B cell (primary cell): ENCODE results near the gene CRTC3. TPM values are rescaled to one million over a fixed set of nuclear protein-coding genes. Genes with fewer than 3 reads are reported as not detected.

ENCODE experiments used
- ATAC-seq: fragments of 200-7000 bp; cut with Tn5 transposase; one replicate; pipeline ENCODE4 v1.10.0; 2021; ENCODE audit warnings: low read depth, mild to moderate bottlenecking, moderate number of reproducible peaks, moderate library complexity
- CTCF ChIA-PET: fragments of 350-600 bp; sonication (Branson Sonifier 250); formaldehyde crosslinking; loops from one replicate; lab custom pipeline; 2021; ENCODE audit warnings: antibody characterized with exemption, inconsistent platforms; lab: Charles Lee
- POLR2A ChIA-PET: fragments of 350-600 bp; sonication (Branson Sonifier 250); formaldehyde crosslinking; loops from one replicate; lab custom pipeline; 2021; ENCODE audit warnings: antibody characterized with exemption; lab: Charles Lee
- DNase-seq: peaks from one replicate; pipeline ENCODE4 v3.0.0; 2013
- H2AFZ ChIP-seq: 2 replicates; pipeline ENCODE4 v1.6.1; 2012; ENCODE audit warnings: mild to moderate bottlenecking, low read depth, low read length; ENCODE audit not compliant: insufficient read depth, poor library complexity, severe bottlenecking
- H3K27ac ChIP-seq, 2 donors: 1 replicate in 1 of 2; 2 replicates in 1 of 2; pipeline ENCODE4 v1.5.1; 2012 to 2013; ENCODE audit warnings: low read length in 2 of 2, mild to moderate bottlenecking in 2 of 2, moderate library complexity in 1 of 2
- H3K27me3 ChIP-seq, 4 experiments: fragments of 200-600 bp in 1 of 4; sonication (generic) in 1 of 4; replicated peaks in 1 of 4; 1 replicate in 2 of 4; 2 replicates in 2 of 4; pipeline versions ENCODE4 v1.6.1 to v1.7.0; 2013 to 2016; ENCODE audit warnings: low read length in 3 of 4, mild to moderate bottlenecking in 2 of 4, mixed read lengths in 1 of 4, moderate library complexity in 1 of 4; ENCODE audit not compliant: insufficient read depth in 4 of 4, control insufficient read depth in 3 of 4; ENCODE audit errors: control extremely low read depth in 1 of 4
- H3K36me3 ChIP-seq, 2 experiments: replicated peaks in 1 of 2; 1 replicate in 1 of 2; 2 replicates in 1 of 2; pipeline versions ENCODE4 v1.6.1 to v1.7.1; 2013; ENCODE audit warnings: low read length in 1 of 2; ENCODE audit not compliant: insufficient read depth in 2 of 2, control insufficient read depth in 1 of 2; ENCODE audit errors: control extremely low read depth in 1 of 2, extremely low read depth in 1 of 2
- H3K4me1 ChIP-seq, 2 donors: fragments of 200-600 bp in 1 of 2; sonication (generic) in 1 of 2; 1 replicate in 1 of 2; 2 replicates in 1 of 2; pipeline versions ENCODE4 v1.5.1 to v1.6.1; 2013 to 2017; ENCODE audit warnings: low read length in 2 of 2; ENCODE audit not compliant: control insufficient read depth in 2 of 2, insufficient read depth in 2 of 2
- H3K4me2 ChIP-seq: replicated peaks from 2 replicates; pipeline ENCODE3; 2012; ENCODE audit warnings: mild to moderate bottlenecking, low read depth, low read length; ENCODE audit not compliant: poor library complexity, severe bottlenecking
- H3K4me3 ChIP-seq, 5 experiments: fragments of 200-600 bp in 1 of 5; sonication (generic) in 1 of 5; 1 replicate in 3 of 5; 2 replicates in 2 of 5; pipeline versions ENCODE4 v1.5.1 to v1.7.0; 2011 to 2016; ENCODE audit warnings: low read length in 4 of 5, mild to moderate bottlenecking in 4 of 5, low read depth in 2 of 5, control low read depth in 1 of 5, moderate library complexity in 1 of 5; ENCODE audit not compliant: insufficient read depth in 1 of 5; ENCODE audit errors: control extremely low read depth in 1 of 5, extremely low read depth in 1 of 5
- H3K79me2 ChIP-seq: fragments of 200-600 bp; sonication (generic); one replicate; pipeline ENCODE4 v1.6.0; 2016; ENCODE audit warnings: low read length; ENCODE audit not compliant: control insufficient read depth, insufficient read depth
- H3K9ac ChIP-seq: fragments of 200-600 bp; sonication (generic); 2 replicates; pipeline ENCODE4 v1.6.1; 2017; ENCODE audit warnings: mild to moderate bottlenecking, low read length, moderate library complexity
- H3K9me3 ChIP-seq, 3 donors: one replicate each; pipeline versions ENCODE4 v1.6.1 to v1.7.1; 2013; ENCODE audit warnings: low read length in 2 of 3; ENCODE audit not compliant: control insufficient read depth in 2 of 3, insufficient read depth in 1 of 3; ENCODE audit errors: control extremely low read depth in 1 of 3
- H4K20me1 ChIP-seq: 2 replicates; pipeline ENCODE4 v1.6.0; 2012; ENCODE audit warnings: mild to moderate bottlenecking, low read length; ENCODE audit not compliant: insufficient read depth, control insufficient read depth, poor library complexity, severe bottlenecking
- H3K27ac Mint-ChIP-seq: one replicate; pipeline ENCODE4 v1.8.0; 2021; ENCODE audit warnings: mixed read lengths
- H3K27me3 Mint-ChIP-seq: one replicate; pipeline ENCODE4 v1.8.0; 2021; ENCODE audit warnings: mixed read lengths
- H3K4me1 Mint-ChIP-seq: one replicate; pipeline ENCODE4 v1.8.0; 2021; ENCODE audit warnings: mixed read lengths
- H3K4me3 Mint-ChIP-seq: one replicate; pipeline ENCODE4 v1.8.0; 2021; ENCODE audit warnings: mixed read lengths
- H3K9me3 Mint-ChIP-seq: one replicate; pipeline ENCODE4 v1.8.0; 2022; ENCODE audit warnings: mixed read lengths; ENCODE audit not compliant: insufficient read depth
- CTCF ChIP-seq: fragments of 200-600 bp; IDR thresholded peaks from one replicate; pipeline ENCODE4 v1.8.0; 2022; ENCODE audit warnings: antibody characterized with exemption, mild to moderate bottlenecking
- EZH2 ChIP-seq: IDR thresholded peaks from 2 replicates; pipeline ENCODE4 v1.6.1; 2012; ENCODE audit warnings: borderline replicate concordance, low read depth, mild to moderate bottlenecking, moderate library complexity, low read length; ENCODE audit not compliant: insufficient read depth, poor library complexity, severe bottlenecking
- WGBS: methylation state at CpG from one replicate; pipeline ENCODE4 v1.1.5; 2013; ENCODE audit warnings: missing lambda C conversion rate; ENCODE audit not compliant: insufficient coverage; 5-methylcytosine and 5-hydroxymethylcytosine counted together
- intact Hi-C: fragments of 100-400 bp; cut with micrococcal nuclease; formaldehyde crosslinking; loops from one replicate; pipeline ENCODE4 v1.10.0; 2022
- polyA plus RNA-seq: library from polyadenylated mRNA; depleted of rRNA; stranded (reverse); fragments of >200 nt; gene quantifications from 2 replicates; pipeline ENCODE4 v1.2.3, GENCODE V29; 2012
- total RNA-seq, 2 donors: library from RNA; stranded (reverse); fragments of 120-200 nt in 1 of 2; gene quantifications; 1 replicate in 1 of 2; 2 replicates in 1 of 2; pipeline versions ENCODE4 v1.2.3 to v1.2.4, GENCODE V29; 2013 to 2022

CRTC3 gene
- total and polyA plus RNA-seq, 2 donors (not counting 1 experiment from before 2014, with no cell fraction given) = 34.7 to 95.8 TPM

GRCh38 chr15:90685591-90686434 lies 156.1 kb downstream of the CRTC3 start:
- DNase-seq (peak; percentile 31), ATAC-seq (peak; percentile 43)
- POLR2A ChIA-PET = interaction anchor here (0.6 kb wide), 1 partner anchor 242 kb away, joined by 4 read pairs; no protein-coding TSS in a partner anchor
- WGBS = 40% methylated on average over 7 of the region's 11 CpGs
- Histone ChIP-seq H3K9ac (no peak overlapping the region), H3K4me2 (peak overlapping the region; percentile 40), H3K27ac (no peak overlapping the region), H3K36me3 (no peaks in the 10 kb centered on the region), H3K4me1 (peaks cover 18 to 23% of the 10 kb centered on the region in 2 donors), H3K9me3 (peaks cover 0 to 10% (median 5%) of the 10 kb centered on the region in 3 donors), H4K20me1 (no peaks in the 10 kb centered on the region), H3K27me3 (peaks cover 0 to 13% (median 0%) of the 10 kb centered on the region in 4 experiments), H3K4me3 (no peak overlapping the region), H2AFZ (no peak overlapping the region), H3K79me2 (no peaks in the 10 kb centered on the region)
- CTCF ChIA-PET = interaction anchor here (1.0 to 2.4 kb wide), 4 partner anchors 35 to 201 kb away, joined by 4 to 13 read pairs (median 6); no protein-coding TSS in a partner anchor
- Mint-ChIP-seq H3K27ac (peak overlapping the region; percentile 74), H3K4me3 (peak overlapping the region; percentile 32), H3K9me3 (peaks cover 3% of the 10 kb centered on the region), H3K27me3 (peaks cover 4% of the 10 kb centered on the region), H3K4me1 (peaks cover 19% of the 10 kb centered on the region)
- intact Hi-C loops = loop anchor here (2.0 kb wide), 1 partner anchor 19 kb away; no protein-coding TSS in a partner anchor
- no peak for TF ChIP-seq CTCF
- TF ChIP-seq EZH2 = no peak
